Smooth muscle cell (in vitro differentiated cells): ENCODE measurements around the gene CIDEC. TPM values are rescaled to one million over a fixed set of nuclear protein-coding genes. Genes with fewer than 3 reads are reported as not detected.
A peak's percentile ranks its signal among the peaks of the same experiment; 100 is the strongest.

ENCODE experiments used
- DNase-seq: peaks from one replicate; lab custom pipeline; 2025; ENCODE audit not compliant: unreplicated experiment; lab: John Stamatoyannopoulos, UW
- H2AFZ ChIP-seq: fragments of 200-600 bp; sonication (generic); 2 replicates; pipeline ENCODE4 v1.6.0; 2016; ENCODE audit warnings: antibody characterized with exemption, low read depth, mild to moderate bottlenecking
- H3F3A ChIP-seq: fragments of 200-600 bp; sonication (generic); 2 replicates; pipeline ENCODE4 v1.6.0; 2017; ENCODE audit warnings: antibody characterized with exemption, low read depth
- H3K27ac ChIP-seq: fragments of 200-600 bp; sonication (generic); 2 replicates; pipeline ENCODE4 v1.5.1; 2016; ENCODE audit warnings: low read depth, mild to moderate bottlenecking
- H3K27me3 ChIP-seq: fragments of 200-600 bp; sonication (generic); 2 replicates; pipeline ENCODE4 v1.6.1; 2016; ENCODE audit warnings: low read depth, mild to moderate bottlenecking
- H3K36me3 ChIP-seq: fragments of 200-600 bp; sonication (generic); 2 replicates; pipeline ENCODE4 v1.5.1; 2016; ENCODE audit warnings: low read depth
- H3K4me1 ChIP-seq: fragments of 200-600 bp; sonication (generic); 2 replicates; pipeline ENCODE4 v1.5.1; 2016; ENCODE audit warnings: low read depth
- H3K4me2 ChIP-seq: fragments of 200-600 bp; sonication (generic); 2 replicates; pipeline ENCODE4 v1.6.0; 2016; ENCODE audit warnings: mild to moderate bottlenecking
- H3K4me3 ChIP-seq: fragments of 200-600 bp; sonication (generic); 2 replicates; pipeline ENCODE4 v1.5.1; 2016; ENCODE audit warnings: mild to moderate bottlenecking
- H3K79me2 ChIP-seq: fragments of 200-600 bp; sonication (generic); 2 replicates; pipeline ENCODE4 v1.6.0; 2016; ENCODE audit warnings: low read depth, mild to moderate bottlenecking
- H3K9ac ChIP-seq: fragments of 200-600 bp; sonication (generic); 2 replicates; pipeline ENCODE4 v1.6.0; 2016; ENCODE audit warnings: low read depth
- H3K9me3 ChIP-seq: fragments of 200-600 bp; sonication (generic); replicated peaks from 2 replicates; pipeline ENCODE4 v1.5.1; 2016; ENCODE audit warnings: low read depth
- H4K20me1 ChIP-seq: fragments of 200-600 bp; sonication (generic); 2 replicates; pipeline ENCODE4 v1.6.0; 2016; ENCODE audit warnings: low read depth
- CTCF ChIP-seq: fragments of 200-600 bp; sonication (generic); IDR thresholded peaks from 2 replicates; pipeline ENCODE4 v1.5.1; 2017; ENCODE audit warnings: borderline replicate concordance, mild to moderate bottlenecking, antibody characterized with exemption; ENCODE audit not compliant: insufficient read depth, poor library complexity, severe bottlenecking
- WGBS: methylation state at CpG from one replicate; pipeline ENCODE4 v1.1.7; 2016; ENCODE audit warnings: low lambda C conversion rate; 5-methylcytosine and 5-hydroxymethylcytosine counted together
- polyA plus RNA-seq: library from polyadenylated mRNA; unstranded; fragments of >200 nt; fragmentation: Nextera tagmentation; extraction: Ambion mirVana; gene quantifications from 2 replicates; pipeline ENCODE4 v1.2.1, GENCODE V29; 2016
- total RNA-seq: library from RNA; depleted of rRNA; stranded (reverse); fragments of >200 nt; gene quantifications from 2 replicates; pipeline ENCODE4 v1.2.3, GENCODE V29; 2014

Gene CIDEC
- total and polyA plus RNA-seq, 2 experiments from 2014 or later: not detected

GRCh38 chr3:9908286-9908685 is 28.2 kb upstream of the CIDEC start:
- WGBS: 92% methylated on average over 3 of the region's 3 CpGs
- Histone ChIP-seq H3K36me3 (no peaks in the 10 kb centered on the region), H3K27me3 (no peaks in the 10 kb centered on the region), H3K4me3 (no peak overlapping the region), H3K9me3 (no peaks in the 10 kb centered on the region), H3K27ac (no peak overlapping the region), H2AFZ (no peak overlapping the region), H3K4me1 (no peaks in the 10 kb centered on the region), H3K79me2 (no peaks in the 10 kb centered on the region), H3K9ac (no peak overlapping the region), H3K4me2 (no peak overlapping the region), H3F3A (no peaks in the 10 kb centered on the region), H4K20me1 (no peaks in the 10 kb centered on the region)
- DNase-seq: no peak
- no peak for TF ChIP-seq CTCF

- Histone ChIP-seq H3K4me1 (peaks cover 3% of the 10 kb centered on the region), H3K27ac (no peak overlapping the region), H3K9ac (no peak overlapping the region), H3K4me2 (no peak overlapping the region), H3K79me2 (no peaks in the 10 kb centered on the region), H2AFZ (no peak overlapping the region), H3F3A (no peaks in the 10 kb centered on the region), H3K36me3 (no peaks in the 10 kb centered on the region), H4K20me1 (no peaks in the 10 kb centered on the region), H3K27me3 (no peaks in the 10 kb centered on the region), H3K4me3 (no peak overlapping the region), H3K9me3 (no peaks in the 10 kb centered on the region)
- WGBS: 92% methylated on average over 5 of the region's 5 CpGs
- no peak for DNase-seq
- no peak for TF ChIP-seq CTCF
Observed at GRCh38 chr3:9906480-9906879, 26.4 kb upstream of the CIDEC start.

- H3K4me2 ChIP-seq: peak overlapping the region; percentile 74
- WGBS: 98% methylated on average over 4 of the region's 4 CpGs
Observed at GRCh38 chr3:9903904-9904303, 23.9 kb upstream of the CIDEC start.

More at GRCh38 chr3:9903904-9904303, 23.9 kb upstream of the CIDEC start:
- Histone ChIP-seq H3K79me2 (no peaks in the 10 kb centered on the region), H3K9ac (no peak overlapping the region), H3F3A (no peaks in the 10 kb centered on the region), H3K4me1 (peaks cover 3% of the 10 kb centered on the region), H3K27me3 (no peaks in the 10 kb centered on the region), H2AFZ (no peak overlapping the region), H3K27ac (peak overlapping the region; percentile 54), H3K36me3 (no peaks in the 10 kb centered on the region), H4K20me1 (no peaks in the 10 kb centered on the region), H3K4me3 (no peak overlapping the region), H3K9me3 (no peaks in the 10 kb centered on the region)
- no peak for TF ChIP-seq CTCF
- DNase-seq: no peak
